ENCODE data around the gene S100A8. TPM values are rescaled to one million over a fixed set of nuclear protein-coding genes. Genes with fewer than 3 reads are reported as not detected.
"Not testable (repeated sequence)": the region's sequence is repeated elsewhere in the genome, so short reads cannot be mapped to it uniquely, and the experiment has no call there.

Gene S100A8
- total RNA-seq, 1 experiment from 2014 or later, result not detected

GRCh38 chr1:153417136-153417888 is 26.4 kb upstream of the S100A8 start:
- ChIA-PET CTCF (interaction anchor here (0.6 kb wide), 1 partner anchor 117 kb away, joined by 3 read pairs; no protein-coding TSS in a partner anchor), POLR2A (no interaction called here)
- intact Hi-C loops (cut with micrococcal nuclease; ENCODE audit: unreplicated experiment), result no loop called here
- H3K4me3 Mint-ChIP-seq (ENCODE audit: unreplicated experiment), result no peak overlapping the region
- no peaks in the 10 kb centered on the region for H3K4me1 Mint-ChIP-seq (ENCODE audit: low read depth, unreplicated experiment)
- H3K27ac Mint-ChIP-seq (ENCODE audit: unreplicated experiment), result no peak overlapping the region
- Histone ChIP-seq H3K9me3 (0 out of 2 replicates have a peak, but pooled peaks cover 3% of the 10 kb centered on the region), H3K36me3 (ENCODE audit: control insufficient read depth, insufficient read depth, low read length) (no peaks in the 10 kb centered on the region), H3K4me3 (ENCODE audit: low read depth, low read length) (no peak overlapping the region), H3K4me1 (no peaks in the 10 kb centered on the region), H3K27me3 (replicated peaks; ENCODE audit: control insufficient read depth, insufficient read depth, low read length) (no peaks in the 10 kb centered on the region; the same call in 1 of the 2 replicates)
- H3K9me3 Mint-ChIP-seq (ENCODE audit: unreplicated experiment), result no peaks in the 10 kb centered on the region
- no peak for DNase-seq
- no TSS peak for BruUV-seq (replicated peaks)
- H3K36me3 Mint-ChIP-seq (ENCODE audit: insufficient read depth, unreplicated experiment), result no peaks in the 10 kb centered on the region
- H3K27me3 Mint-ChIP-seq (ENCODE audit: insufficient read depth, unreplicated experiment), result peaks cover 21% of the 10 kb centered on the region
- no peak for TF ChIP-seq CTCF (IDR thresholded peaks at IDR 0.05; ENCODE audit: insufficient read depth in 1 of 2, low read depth in 1 of 2, low read length in 1 of 2, severe bottlenecking in 1 of 2, unreplicated experiment in 1 of 2)

GRCh38 chr1:153415850-153416570 is 25.1 kb upstream of the S100A8 start, which contains the start of gene S100A7A:
S100A7A (plus strand) TSS chr1:153416520; CDS start chr1:153418083, 1,563 bp downstream.
- intact Hi-C loops (cut with micrococcal nuclease; ENCODE audit: unreplicated experiment), result no loop called here
- TF ChIP-seq CTCF (IDR thresholded peaks at IDR 0.05; ENCODE audit: insufficient read depth in 1 of 2, low read depth in 1 of 2, low read length in 1 of 2, severe bottlenecking in 1 of 2, unreplicated experiment in 1 of 2), result no peak
- DNase-seq, result no peak
- Histone ChIP-seq H3K9me3 (0 out of 2 replicates have a peak, but pooled peaks cover 3% of the 10 kb centered on the region), H3K36me3 (ENCODE audit: control insufficient read depth, insufficient read depth, low read length) (no peaks in the 10 kb centered on the region), H3K4me3 (ENCODE audit: low read depth, low read length) (no peak within 1 kb of the TSS), H3K27me3 (replicated peaks; ENCODE audit: control insufficient read depth, insufficient read depth, low read length) (no peaks in the 10 kb centered on the region; the same call in 1 of the 2 replicates), H3K4me1 (no peaks in the 10 kb centered on the region)
- no peaks in the 10 kb centered on the region for H3K36me3 Mint-ChIP-seq (ENCODE audit: insufficient read depth, unreplicated experiment)
- peaks cover 20% of the 10 kb centered on the region for H3K27me3 Mint-ChIP-seq (ENCODE audit: insufficient read depth, unreplicated experiment)
- CTCF ChIA-PET, result no interaction called here
- POLR2A ChIA-PET, result no interaction called here
- H3K9me3 Mint-ChIP-seq (ENCODE audit: unreplicated experiment), result no peaks in the 10 kb centered on the region
- no TSS peak for BruUV-seq (replicated peaks)
- no peaks in the 10 kb centered on the region for H3K4me1 Mint-ChIP-seq (ENCODE audit: low read depth, unreplicated experiment)
- no peak within 1 kb of the TSS for H3K4me3 Mint-ChIP-seq (ENCODE audit: unreplicated experiment)
- H3K27ac Mint-ChIP-seq (ENCODE audit: unreplicated experiment), result no peak within 1 kb of the TSS

GRCh38 chr1:153413961-153414360 is 23.1 kb upstream of the S100A8 start:
- POLR2A ChIA-PET; H3K27me3 ChIP-seq (replicated peaks; ENCODE audit: control insufficient read depth, insufficient read depth, low read length); BruUV-seq (replicated peaks); H3K4me1 ChIP-seq; intact Hi-C loops (cut with micrococcal nuclease; ENCODE audit: unreplicated experiment); H3K36me3 ChIP-seq (ENCODE audit: control insufficient read depth, insufficient read depth, low read length); H3K9me3 Mint-ChIP-seq (ENCODE audit: unreplicated experiment); H3K9me3 ChIP-seq; H3K4me3 ChIP-seq (ENCODE audit: low read depth, low read length); DNase-seq; H3K4me3 Mint-ChIP-seq (ENCODE audit: unreplicated experiment); H3K4me1 Mint-ChIP-seq (ENCODE audit: low read depth, unreplicated experiment); CTCF ChIA-PET; H3K36me3 Mint-ChIP-seq (ENCODE audit: insufficient read depth, unreplicated experiment); H3K27ac Mint-ChIP-seq (ENCODE audit: unreplicated experiment): not testable (repeated sequence)
- peaks cover 13% of the 10 kb centered on the region for H3K27me3 Mint-ChIP-seq (ENCODE audit: insufficient read depth, unreplicated experiment)

- H3K36me3 Mint-ChIP-seq (ENCODE audit: insufficient read depth, unreplicated experiment); H3K27ac Mint-ChIP-seq (ENCODE audit: unreplicated experiment); H3K27me3 ChIP-seq (replicated peaks; ENCODE audit: control insufficient read depth, insufficient read depth, low read length); H3K9me3 ChIP-seq; H3K4me3 Mint-ChIP-seq (ENCODE audit: unreplicated experiment); intact Hi-C loops (cut with micrococcal nuclease; ENCODE audit: unreplicated experiment); H3K4me1 ChIP-seq; DNase-seq; CTCF ChIA-PET; H3K4me1 Mint-ChIP-seq (ENCODE audit: low read depth, unreplicated experiment); H3K9me3 Mint-ChIP-seq (ENCODE audit: unreplicated experiment); H3K36me3 ChIP-seq (ENCODE audit: control insufficient read depth, insufficient read depth, low read length); POLR2A ChIA-PET; BruUV-seq (replicated peaks); H3K4me3 ChIP-seq (ENCODE audit: low read depth, low read length): not testable (repeated sequence)
- H3K27me3 Mint-ChIP-seq (ENCODE audit: insufficient read depth, unreplicated experiment), result peaks cover 25% of the 10 kb centered on the region
Measured at GRCh38 chr1:153407274-153407673, 16.4 kb upstream of the S100A8 start.

- BruUV-seq (replicated peaks); POLR2A ChIA-PET; H3K9me3 Mint-ChIP-seq (ENCODE audit: unreplicated experiment); H3K27ac Mint-ChIP-seq (ENCODE audit: unreplicated experiment); H3K36me3 Mint-ChIP-seq (ENCODE audit: insufficient read depth, unreplicated experiment); H3K4me1 Mint-ChIP-seq (ENCODE audit: low read depth, unreplicated experiment); CTCF ChIA-PET; H3K4me3 ChIP-seq (ENCODE audit: low read depth, low read length); DNase-seq; H3K9me3 ChIP-seq; H3K36me3 ChIP-seq (ENCODE audit: control insufficient read depth, insufficient read depth, low read length); H3K4me3 Mint-ChIP-seq (ENCODE audit: unreplicated experiment); intact Hi-C loops (cut with micrococcal nuclease; ENCODE audit: unreplicated experiment); H3K4me1 ChIP-seq; H3K27me3 ChIP-seq (replicated peaks; ENCODE audit: control insufficient read depth, insufficient read depth, low read length): not testable (repeated sequence)
- H3K27me3 Mint-ChIP-seq (ENCODE audit: insufficient read depth, unreplicated experiment), result peaks cover 33% of the 10 kb centered on the region
Measured at GRCh38 chr1:153405825-153406599, 15.1 kb upstream of the S100A8 start.

Data from Caco-2 (cell line).